ENCODE measurements around the gene EXOC3L2. TPM values are rescaled to one million over a fixed set of nuclear protein-coding genes. Genes with fewer than 3 reads are reported as not detected.

Gene EXOC3L2
- total and polyA plus RNA-seq, 10 of the 15 experiments (the other 5 are each of a cell fraction or from before 2014, with no cell fraction given): not detected

DNA sequence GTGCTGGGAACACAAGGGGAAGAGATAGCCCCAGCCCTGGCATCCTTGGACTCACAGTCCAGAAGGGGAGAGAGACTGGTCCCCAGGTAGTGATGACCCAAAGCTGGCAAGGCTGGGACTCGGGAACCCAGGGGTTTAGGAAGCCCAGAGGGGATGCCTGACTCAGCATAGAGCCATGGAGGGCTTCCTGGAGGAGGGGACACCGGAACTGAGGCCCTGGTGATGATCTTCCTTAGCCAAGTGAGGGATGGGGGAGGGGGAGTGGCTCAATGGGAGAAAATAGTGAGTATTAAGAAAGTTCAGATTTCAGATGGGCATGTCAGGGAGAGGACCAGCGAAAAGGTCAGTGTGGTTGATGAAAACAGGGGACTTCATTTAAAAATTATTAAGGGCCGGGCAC is 26.8 kb downstream of the EXOC3L2 start:
- H3K4me3 ChIP-seq: no peak overlapping the region
- H3K9me3 ChIP-seq (replicated peaks; ENCODE audit: control insufficient read depth, insufficient read depth, low read length): no peaks in the 10 kb centered on the region
- no peak overlapping the region for H3K4me2 ChIP-seq (ENCODE audit: control insufficient read depth, insufficient read depth)
- no peaks in the 10 kb centered on the region for H4K20me1 ChIP-seq (ENCODE audit: control insufficient read depth, insufficient read depth)
- no peak overlapping the region for H2AFZ ChIP-seq (ENCODE audit: control insufficient read depth, low read depth, low read length)
- no peaks in the 10 kb centered on the region for H3K36me3 ChIP-seq (ENCODE audit: control insufficient read depth in 2 of 2, insufficient read depth in 2 of 2, low read length in 1 of 2)
- POLR2A ChIA-PET: no interaction called here
- intact Hi-C loops (cut with micrococcal nuclease; ENCODE audit: unreplicated experiment) (no loop called here), in situ Hi-C loops (cut with MboI) (no loop called here)
- no peak overlapping the region for H3K27ac ChIP-seq (ENCODE audit: control insufficient read depth, insufficient read depth)
- TF ChIP-seq JUND (IDR thresholded peaks at IDR 0.05; ENCODE audit: low read depth, low read length) (no peak), SP1 (IDR thresholded peaks at IDR 0.05; ENCODE audit: low read depth, low read length) (no peak)
- FAIRE-seq (no peak), ATAC-seq (no peak), DNase-seq (ENCODE audit: low read depth, low spot score) (no peak)
- WGBS (ENCODE audit: insufficient coverage, insufficient replicate concordance, low lambda C conversion rate, missing lambda C conversion rate): 38% methylated on average over 4 of the region's 4 CpGs
- RAD21 ChIA-PET (ENCODE audit: unreplicated experiment): no interaction called here
- peaks cover 2 to 3% of the 10 kb centered on the region in 2 experiments for H3K27me3 ChIP-seq (replicated peaks in 1 of 2; ENCODE audit: control insufficient read depth in 2 of 2, insufficient read depth in 2 of 2, low read length in 1 of 2)
- BruUV-seq (replicated peaks): no TSS peak
- no peaks in the 10 kb centered on the region for H3K4me1 ChIP-seq (ENCODE audit: control insufficient read depth, insufficient read depth, low read length)
- H3K79me2 ChIP-seq (ENCODE audit: control insufficient read depth, insufficient read depth, low read length): no peaks in the 10 kb centered on the region
- no peak overlapping the region for H3K9ac ChIP-seq (ENCODE audit: control insufficient read depth, insufficient read depth, low read length)
- SMC1A ChIA-PET (ENCODE audit: uncharacterized antibody, unreplicated experiment): interaction anchor here (0.7 kb wide), 1 partner anchor 264 kb away, joined by 4 read pairs; no protein-coding TSS in a partner anchor
- CTCF ChIA-PET: interaction anchor here (0.6 kb wide), 1 partner anchor 608 kb away, joined by 3 read pairs; no protein-coding TSS in a partner anchor

DNA sequence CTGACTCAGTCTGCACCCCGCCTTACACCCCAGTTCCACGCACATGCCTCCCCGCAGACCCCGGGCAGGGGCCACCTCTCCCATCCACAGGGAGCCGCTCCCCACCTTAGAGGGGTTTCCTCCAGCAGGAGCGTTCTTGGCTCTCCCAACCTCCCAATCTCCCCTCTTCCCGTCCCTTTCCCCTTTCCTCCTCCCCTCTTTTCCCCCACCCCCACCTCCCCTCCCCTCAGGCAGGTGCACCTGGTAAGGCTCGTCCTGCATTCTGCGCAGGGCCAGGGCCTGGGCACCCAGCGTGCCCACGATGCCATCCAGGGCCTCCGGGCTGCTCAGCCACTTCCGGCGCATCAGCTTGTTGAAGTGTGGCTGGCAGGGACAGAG is 27.3 kb downstream of the EXOC3L2 start:
- Histone ChIP-seq H3K27ac (ENCODE audit: control insufficient read depth, insufficient read depth) (no peak overlapping the region), H4K20me1 (ENCODE audit: control insufficient read depth, insufficient read depth) (no peaks in the 10 kb centered on the region), H3K4me3 (no peak overlapping the region), H3K27me3 (replicated peaks in 1 of 2; ENCODE audit: control insufficient read depth in 2 of 2, insufficient read depth in 2 of 2, low read length in 1 of 2) (peaks cover 2 to 3% of the 10 kb centered on the region in 2 experiments), H2AFZ (ENCODE audit: control insufficient read depth, low read depth, low read length) (no peak overlapping the region), H3K36me3 (ENCODE audit: control insufficient read depth in 2 of 2, insufficient read depth in 2 of 2, low read length in 1 of 2) (no peaks in the 10 kb centered on the region), H3K4me1 (ENCODE audit: control insufficient read depth, insufficient read depth, low read length) (no peaks in the 10 kb centered on the region), H3K4me2 (ENCODE audit: control insufficient read depth, insufficient read depth) (no peak overlapping the region), H3K79me2 (ENCODE audit: control insufficient read depth, insufficient read depth, low read length) (no peaks in the 10 kb centered on the region), H3K9ac (ENCODE audit: control insufficient read depth, insufficient read depth, low read length) (no peak overlapping the region), H3K9me3 (replicated peaks; ENCODE audit: control insufficient read depth, insufficient read depth, low read length) (no peaks in the 10 kb centered on the region)
- ATAC-seq: no peak
- ChIA-PET SMC1A (ENCODE audit: uncharacterized antibody, unreplicated experiment) (no interaction called here), CTCF (no interaction called here), RAD21 (ENCODE audit: unreplicated experiment) (no interaction called here), POLR2A (no interaction called here)
- 82% methylated on average over 10 of the region's 14 CpGs for WGBS (ENCODE audit: insufficient coverage, insufficient replicate concordance, low lambda C conversion rate, missing lambda C conversion rate)
- no peak for DNase-seq (ENCODE audit: low read depth, low spot score)
- intact Hi-C loops (cut with micrococcal nuclease; ENCODE audit: unreplicated experiment) (no loop called here), in situ Hi-C loops (cut with MboI) (no loop called here)
- FAIRE-seq: no peak
- BruUV-seq (replicated peaks): no TSS peak
- TF ChIP-seq BRCA1 (IDR thresholded peaks at IDR 0.05; ENCODE audit: low read depth, low read length) (no peak), JUNB (IDR thresholded peaks at IDR 0.05) (no peak), CBX3 (IDR thresholded peaks at IDR 0.05; ENCODE audit: borderline replicate concordance, low read depth) (no peak), ZNF217 (IDR thresholded peaks at IDR 0.05) (no peak), POLR2AphosphoS5 (IDR thresholded peaks at IDR 0.05; ENCODE audit: low read length) (no peak), E2F8 (IDR thresholded peaks at IDR 0.05; ENCODE audit: low read depth, partially characterized antibody) (no peak), MEF2A (IDR thresholded peaks at IDR 0.05; ENCODE audit: insufficient read depth, low read depth, low read length) (no peak), STAT3 (IDR thresholded peaks at IDR 0.05; ENCODE audit: low read depth, low read length) (no peak), SREBF1 (IDR thresholded peaks at IDR 0.05; ENCODE audit: low read length) (no peak)
- TF ChIP-seq, protein P1, sequence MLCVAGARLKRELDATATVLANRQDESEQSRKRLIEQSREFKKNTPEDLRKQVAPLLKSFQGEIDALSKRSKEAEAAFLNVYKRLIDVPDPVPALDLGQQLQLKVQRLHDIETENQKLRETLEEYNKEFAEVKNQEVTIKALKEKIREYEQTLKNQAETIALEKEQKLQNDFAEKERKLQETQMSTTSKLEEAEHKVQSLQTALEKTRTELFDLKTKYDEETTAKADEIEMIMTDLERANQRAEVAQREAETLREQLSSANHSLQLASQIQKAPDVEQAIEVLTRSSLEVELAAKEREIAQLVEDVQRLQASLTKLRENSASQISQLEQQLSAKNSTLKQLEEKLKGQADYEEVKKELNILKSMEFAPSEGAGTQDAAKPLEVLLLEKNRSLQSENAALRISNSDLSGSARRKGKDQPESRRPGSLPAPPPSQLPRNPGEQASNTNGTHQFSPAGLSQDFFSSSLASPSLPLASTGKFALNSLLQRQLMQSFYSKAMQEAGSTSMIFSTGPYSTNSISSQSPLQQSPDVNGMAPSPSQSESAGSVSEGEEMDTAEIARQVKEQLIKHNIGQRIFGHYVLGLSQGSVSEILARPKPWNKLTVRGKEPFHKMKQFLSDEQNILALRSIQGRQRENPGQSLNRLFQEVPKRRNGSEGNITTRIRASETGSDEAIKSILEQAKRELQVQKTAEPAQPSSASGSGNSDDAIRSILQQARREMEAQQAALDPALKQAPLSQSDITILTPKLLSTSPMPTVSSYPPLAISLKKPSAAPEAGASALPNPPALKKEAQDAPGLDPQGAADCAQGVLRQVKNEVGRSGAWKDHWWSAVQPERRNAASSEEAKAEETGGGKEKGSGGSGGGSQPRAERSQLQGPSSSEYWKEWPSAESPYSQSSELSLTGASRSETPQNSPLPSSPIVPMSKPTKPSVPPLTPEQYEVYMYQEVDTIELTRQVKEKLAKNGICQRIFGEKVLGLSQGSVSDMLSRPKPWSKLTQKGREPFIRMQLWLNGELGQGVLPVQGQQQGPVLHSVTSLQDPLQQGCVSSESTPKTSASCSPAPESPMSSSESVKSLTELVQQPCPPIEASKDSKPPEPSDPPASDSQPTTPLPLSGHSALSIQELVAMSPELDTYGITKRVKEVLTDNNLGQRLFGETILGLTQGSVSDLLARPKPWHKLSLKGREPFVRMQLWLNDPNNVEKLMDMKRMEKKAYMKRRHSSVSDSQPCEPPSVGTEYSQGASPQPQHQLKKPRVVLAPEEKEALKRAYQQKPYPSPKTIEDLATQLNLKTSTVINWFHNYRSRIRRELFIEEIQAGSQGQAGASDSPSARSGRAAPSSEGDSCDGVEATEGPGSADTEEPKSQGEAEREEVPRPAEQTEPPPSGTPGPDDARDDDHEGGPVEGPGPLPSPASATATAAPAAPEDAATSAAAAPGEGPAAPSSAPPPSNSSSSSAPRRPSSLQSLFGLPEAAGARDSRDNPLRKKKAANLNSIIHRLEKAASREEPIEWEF (IDR thresholded peaks at IDR 0.05; ENCODE audit: insufficient replicate concordance, low read depth, low read length): no peak

Data from GM12878 (cell line).